Vagina (tissue), 2 donors: ENCODE measurements around the gene TNIP2.

Source experiments
- CTCF ChIP-seq, 3 experiments: fragments of 450-650 bp in 2 of 3; fragments of 200-600 bp in 1 of 3; sonication (generic) in 1 of 3; IDR thresholded peaks; one replicate each; pipeline ENCODE4 v1.5.1; 2017 to 2019; ENCODE audit warnings: antibody characterized with exemption in 3 of 3, mild to moderate bottlenecking in 2 of 3, moderate library complexity in 2 of 3
- POLR2A ChIP-seq, 2 donors: fragments of 450-650 bp; IDR thresholded peaks; one replicate each; pipeline ENCODE4 v1.6.1; 2017; ENCODE audit warnings: antibody characterized with exemption in 2 of 2, mild to moderate bottlenecking in 2 of 2, moderate library complexity in 2 of 2
- POLR2AphosphoS5 ChIP-seq, 2 donors: sonication (generic); formaldehyde crosslinking; IDR thresholded peaks; one replicate each; pipeline ENCODE4 v1.9.0; 2017; ENCODE audit warnings: antibody characterized with exemption in 2 of 2, mild to moderate bottlenecking in 2 of 2, low read depth in 1 of 2; ENCODE audit not compliant: insufficient read depth in 1 of 2

GRCh38 chr4:2804973-2805501 lies 48.9 kb upstream of the TNIP2 start:
- TF ChIP-seq CTCF (IDR thresholded peaks at IDR 0.05) (no peak), POLR2A (IDR thresholded peaks at IDR 0.05) (no peak), POLR2AphosphoS5 (IDR thresholded peaks at IDR 0.05; ENCODE audit: insufficient read depth in 1 of 2, low read depth in 1 of 2) (no peak)
